Caki2 (cell line): ENCODE measurements around the gene SEMA5A. TPM values are rescaled to one million over a fixed set of nuclear protein-coding genes. Genes with fewer than 3 reads are reported as not detected.

Experiments
- DNase-seq: peaks from one replicate; pipeline ENCODE4 v3.0.0-alpha.2; 2015; ENCODE audit warnings: low read depth
- in situ Hi-C: cut with HindIII; loops from 2 replicates; pipeline ENCODE4 v1.10.0; 2016; ENCODE audit warnings: low sequenced_read_pairs, low pct_unique_long_range_greater_than_20kb, mixed read lengths
- total RNA-seq: library from RNA; depleted of rRNA; stranded (reverse); fragments of >200 nt; shearing (Covaris generic); gene quantifications from 2 replicates; pipeline ENCODE4 v1.2.3, GENCODE V29; 2014; ENCODE audit warnings: low replicate concordance

The SEMA5A gene
- total RNA-seq, 1 experiment from 2014 or later = 0.57 TPM

DNA sequence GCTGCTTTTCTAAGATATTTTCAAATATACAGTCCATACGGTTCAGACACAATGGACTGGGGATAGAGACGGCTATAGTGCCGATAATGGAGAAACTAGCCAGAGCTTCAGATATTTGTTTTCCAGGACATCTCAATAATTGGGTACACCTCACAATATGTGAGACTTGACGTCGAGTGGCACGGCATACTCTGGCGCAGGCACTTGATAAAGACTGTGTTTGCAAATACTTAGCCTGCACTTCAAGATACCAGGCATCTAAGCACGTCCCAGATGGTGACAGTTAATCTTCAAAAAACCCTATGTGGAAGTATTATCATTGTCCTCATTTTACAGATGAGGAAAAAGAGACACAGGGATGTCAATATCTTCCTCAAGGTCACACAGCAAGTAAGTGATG lies 48.5 kb downstream of the SEMA5A start:
- DNase-seq = no peak
- in situ Hi-C loops = no loop called here

- in situ Hi-C loops = no loop called here
- DNase-seq = no peak
These were observed 49.1 kb downstream of the SEMA5A start for GRCh38 chr5:9496801-9497200.

DNA sequence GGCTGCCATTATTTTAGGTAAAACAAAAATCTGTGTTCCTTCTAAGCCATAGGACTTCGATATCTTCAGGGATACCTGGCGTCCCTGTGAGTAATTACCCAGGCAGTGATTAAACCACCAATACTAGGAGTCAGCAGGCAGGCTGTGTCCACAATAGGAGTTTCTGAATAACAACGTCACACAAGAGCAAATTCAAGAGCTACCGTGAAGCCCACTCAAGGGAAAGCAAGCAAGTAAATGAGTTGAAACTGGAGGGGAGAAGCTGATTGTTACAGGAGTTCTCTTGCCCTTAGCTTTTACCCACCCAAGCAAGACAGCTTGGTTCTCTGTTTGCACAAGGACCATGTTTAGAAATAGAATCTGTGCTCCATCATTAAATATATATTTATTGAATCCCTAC lies 50.8 kb downstream of the SEMA5A start:
- in situ Hi-C loops = no loop called here
- no peak for DNase-seq

- in situ Hi-C loops = no loop called here
- DNase-seq = no peak
These were observed 51.6 kb downstream of the SEMA5A start for GRCh38 chr5:9494301-9494700.

DNA sequence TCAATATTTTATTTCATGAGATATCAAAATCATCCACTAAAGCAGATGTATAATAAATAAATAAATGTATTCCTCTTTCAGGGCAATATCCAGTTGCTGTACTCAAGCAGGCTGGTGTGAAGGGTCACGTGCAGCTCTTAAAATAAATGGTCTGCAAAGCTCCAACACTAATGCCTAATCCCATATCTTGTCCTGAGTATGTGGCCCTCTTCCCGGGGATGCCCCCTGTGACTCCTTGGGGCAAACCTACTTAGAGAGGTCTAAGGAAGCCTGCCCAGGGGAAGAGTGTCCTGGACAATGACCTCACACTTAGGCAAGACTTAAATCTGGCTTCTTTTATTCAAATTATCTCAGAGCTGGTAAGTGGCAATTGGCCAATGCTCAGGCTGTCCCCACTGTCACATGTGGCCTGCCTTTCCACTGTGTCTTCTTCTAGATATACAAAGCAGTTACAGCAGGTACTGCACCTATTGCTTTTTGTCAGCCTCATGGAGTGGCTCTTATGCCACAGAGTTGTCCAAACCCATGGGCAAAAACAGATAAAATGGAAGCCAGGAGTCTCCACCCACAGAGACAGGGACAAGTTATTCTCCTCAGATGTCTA lies 55.3 kb downstream of the SEMA5A start:
- DNase-seq = no peak
- in situ Hi-C loops = no loop called here

GRCh38 chr5:9483779-9484178 lies 62.1 kb downstream of the SEMA5A start:
- in situ Hi-C loops = no loop called here
- DNase-seq = no peak

DNA sequence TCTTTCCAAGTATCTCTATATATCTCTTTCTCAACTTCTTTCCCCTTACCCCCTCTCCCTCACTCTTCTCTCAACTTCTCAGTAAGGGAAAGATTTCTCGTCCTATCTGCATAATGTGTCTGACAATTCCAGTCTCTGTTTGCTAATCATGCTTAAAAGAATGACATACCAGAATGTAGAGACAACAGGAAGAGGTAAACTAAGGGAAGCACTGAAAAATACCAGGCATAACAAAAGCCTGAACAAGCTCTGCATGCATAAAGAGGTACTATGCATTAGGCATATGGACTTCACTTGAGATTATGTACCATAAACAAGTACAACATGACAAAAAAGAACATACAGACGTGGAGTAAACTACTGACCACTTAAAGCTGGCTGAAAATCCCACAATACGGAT lies 62.6 kb downstream of the SEMA5A start:
- DNase-seq = no peak
- in situ Hi-C loops = no loop called here

DNA sequence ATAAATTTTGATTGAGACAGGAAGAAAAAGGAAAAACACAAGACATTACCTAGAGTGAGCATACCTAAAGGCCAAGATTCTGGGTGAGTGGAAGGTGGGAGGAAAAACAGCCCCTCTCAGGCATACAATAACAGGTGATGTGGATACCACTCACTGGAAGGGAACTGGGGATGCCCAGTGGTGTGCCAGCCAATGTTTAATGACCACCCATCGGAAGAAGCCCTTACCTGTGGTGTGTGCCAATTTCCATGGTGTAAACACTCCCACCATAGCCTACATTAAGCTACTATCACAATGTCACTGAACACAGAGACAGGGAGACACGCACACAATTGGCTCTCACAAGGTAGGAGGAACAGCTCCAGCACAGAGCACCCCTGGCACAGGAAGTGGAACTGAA lies 63.5 kb downstream of the SEMA5A start:
- in situ Hi-C loops = no loop called here
- no peak for DNase-seq

DNA sequence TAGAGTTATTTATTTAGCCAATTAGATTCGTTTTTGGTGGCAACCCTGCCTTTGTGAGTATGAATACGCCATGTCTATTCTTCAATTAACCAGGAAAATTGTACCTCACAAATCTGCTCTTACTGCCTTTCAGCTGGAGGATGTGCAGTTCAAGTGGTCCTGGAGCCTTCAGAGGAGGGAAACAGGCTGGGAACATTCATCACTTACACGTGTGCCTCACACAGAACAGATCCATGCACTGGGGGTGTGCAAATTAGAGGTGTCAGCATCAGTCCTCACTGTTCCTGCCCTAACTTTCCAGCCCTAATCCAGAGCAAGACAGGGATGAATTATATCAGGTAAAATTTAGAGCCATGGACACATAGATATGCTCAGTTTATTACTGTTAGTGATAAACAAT lies 65.4 kb downstream of the SEMA5A start:
- DNase-seq = no peak
- in situ Hi-C loops = no loop called here

DNA sequence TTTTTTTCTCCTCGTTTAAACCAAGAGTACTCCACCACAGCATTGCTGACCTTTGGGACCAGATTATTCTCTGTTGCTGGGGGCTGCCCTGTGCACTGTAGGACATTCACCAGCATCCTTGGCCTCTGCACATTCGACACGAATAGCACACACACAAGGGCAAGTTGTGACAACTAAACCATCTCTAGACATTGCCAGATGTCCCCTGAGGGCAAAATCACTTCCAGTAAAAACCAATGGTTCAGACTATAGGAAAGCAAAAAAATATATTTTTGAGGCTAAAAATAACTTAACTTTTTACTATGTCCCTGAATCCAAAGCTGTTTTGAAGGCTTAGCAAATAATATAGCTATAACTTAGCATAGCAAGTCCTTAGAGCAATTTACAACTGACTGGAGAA lies 65.9 kb downstream of the SEMA5A start:
- in situ Hi-C loops = no loop called here
- DNase-seq = no peak

DNA sequence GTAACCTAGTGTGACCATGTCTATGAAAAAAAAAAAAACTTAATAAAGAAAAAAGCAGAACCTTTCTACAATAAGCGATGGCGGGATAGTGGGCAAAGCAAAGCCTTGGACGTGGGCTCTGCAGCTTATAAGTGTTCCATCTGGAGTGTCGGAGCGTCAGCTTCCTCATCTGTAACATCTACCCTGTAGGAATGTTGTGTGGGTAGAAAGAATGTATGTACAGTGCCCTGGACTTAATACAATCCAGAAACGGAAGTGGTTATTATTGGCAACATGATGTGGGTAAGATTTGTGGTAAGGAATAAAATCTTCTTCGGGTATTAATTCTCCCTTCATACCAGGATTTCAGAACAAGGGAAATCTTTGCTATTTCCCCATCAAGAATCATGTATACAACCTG lies 66.5 kb downstream of the SEMA5A start:
- DNase-seq = no peak
- in situ Hi-C loops = no loop called here

GRCh38 chr5:9477537-9477936 lies 68.3 kb downstream of the SEMA5A start:
- in situ Hi-C loops = no loop called here

DNA sequence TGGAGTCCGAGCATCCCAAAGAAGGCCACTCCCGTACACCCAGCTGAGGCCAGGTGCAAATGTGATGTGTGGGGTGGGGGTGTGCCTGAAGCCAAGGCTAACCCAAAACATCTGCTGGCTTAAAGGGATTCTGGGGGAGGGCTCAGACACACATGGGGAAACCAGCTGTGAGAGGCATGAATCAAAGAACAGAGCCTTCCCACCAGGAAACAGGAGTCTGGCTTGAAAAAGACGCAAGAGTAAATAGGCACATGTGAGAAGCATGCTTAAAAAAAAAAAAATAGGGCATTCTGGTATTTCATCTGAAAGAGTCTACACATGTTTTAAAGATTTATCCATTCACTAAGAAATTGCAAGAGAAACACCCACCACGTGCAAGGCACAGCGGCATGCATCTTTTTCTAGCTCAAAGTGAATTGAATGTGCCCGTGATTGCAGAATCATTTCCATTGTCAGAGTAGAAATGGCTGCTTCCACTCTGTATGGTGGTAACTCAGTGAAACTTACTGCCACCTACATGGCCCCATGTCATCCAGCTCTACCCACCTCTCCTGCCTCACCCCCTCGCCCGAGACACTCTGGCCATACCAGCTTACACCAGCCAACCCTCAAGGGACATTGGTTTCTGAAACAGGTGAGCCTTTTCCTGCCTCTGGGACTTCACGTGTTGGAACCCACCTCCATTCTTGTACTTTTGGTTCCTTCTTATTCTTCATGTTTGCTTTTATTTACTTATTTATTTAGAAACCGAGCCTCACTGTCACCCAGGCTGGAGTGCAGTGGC lies 71.5 kb downstream of the SEMA5A start:
- DNase-seq = no peak

More at GRCh38 chr5:9477537-9477936, 68.3 kb downstream of the SEMA5A start:
- no peak for DNase-seq

GRCh38 chr5:9473624-9474023 lies 72.3 kb downstream of the SEMA5A start:
- DNase-seq = no peak
- in situ Hi-C loops = no loop called here

More for the DNA sequence above, 71.5 kb downstream of the SEMA5A start:
- in situ Hi-C loops = no loop called here

- in situ Hi-C loops = no loop called here
- no peak for DNase-seq
These were observed 75.5 kb downstream of the SEMA5A start for GRCh38 chr5:9470410-9470809.

DNA sequence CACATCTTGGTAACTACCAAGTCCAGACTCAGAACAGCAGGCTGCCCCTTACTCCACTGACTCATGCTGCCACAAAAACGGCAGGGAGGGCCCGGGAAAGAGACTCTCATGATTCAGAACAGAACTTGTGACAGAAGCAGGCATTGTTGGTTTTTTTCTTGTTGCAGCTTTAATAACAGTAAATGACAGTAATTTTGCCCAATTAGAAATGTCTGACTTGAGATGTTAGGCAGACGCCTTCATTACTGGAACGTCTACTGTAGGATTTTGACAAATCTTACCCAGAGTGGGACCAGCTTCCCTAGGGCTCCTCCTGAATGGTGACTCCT lies 77.9 kb downstream of the SEMA5A start:
- in situ Hi-C loops = no loop called here
- DNase-seq = no peak

DNA sequence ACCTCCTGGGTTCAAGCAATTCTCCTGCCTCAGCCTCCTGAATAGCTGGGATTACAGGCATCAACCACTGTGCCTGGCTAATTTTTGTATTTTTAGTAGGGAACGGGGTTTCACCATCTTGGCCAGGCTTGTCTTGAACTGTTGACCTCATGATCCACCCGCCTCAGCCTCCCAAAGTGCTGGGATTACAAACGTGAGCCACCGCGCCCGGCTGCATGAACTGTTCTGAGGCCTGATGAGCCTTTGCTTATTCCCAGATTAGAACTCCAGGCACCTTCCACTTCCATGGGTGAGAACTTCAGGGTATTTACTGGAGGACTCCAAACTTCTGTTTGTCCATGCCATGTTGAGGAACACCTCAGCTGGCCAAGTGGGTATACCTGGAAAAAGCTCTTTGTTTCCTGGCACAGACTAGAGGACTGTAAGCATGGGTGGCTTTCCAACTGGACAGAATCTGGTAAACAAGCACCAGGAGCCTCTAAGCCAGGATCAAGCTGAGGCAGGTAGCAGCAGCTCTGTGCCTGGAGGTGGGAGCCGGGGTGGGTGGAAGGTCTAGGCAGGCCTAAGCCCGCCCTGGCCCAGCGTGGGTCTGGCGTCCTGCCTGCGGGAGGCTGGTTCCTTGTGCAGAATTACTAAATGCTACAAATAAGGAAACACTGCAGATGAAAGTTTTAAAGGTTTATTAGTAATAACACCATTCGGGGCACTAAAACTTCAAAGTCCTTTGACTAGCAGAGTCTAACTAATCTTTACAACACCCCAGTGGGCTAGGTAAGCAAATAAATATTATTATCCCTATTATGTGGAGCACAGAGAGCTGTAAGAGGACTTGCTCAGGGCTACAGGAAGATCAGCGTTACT lies 78.4 kb downstream of the SEMA5A start:
- in situ Hi-C loops = no loop called here
- no peak for DNase-seq

- in situ Hi-C loops = no loop called here
- DNase-seq = no peak
These were observed 79.2 kb downstream of the SEMA5A start for GRCh38 chr5:9466697-9467096.

- DNase-seq = no peak
- in situ Hi-C loops = no loop called here
These were observed 81.4 kb downstream of the SEMA5A start for GRCh38 chr5:9464478-9464877.
